ENCODE results near the gene ENPP4.
"Not testable (repeated sequence)": the region's sequence is repeated elsewhere in the genome, so short reads cannot be mapped to it uniquely, and the experiment has no call there.

Gene ENPP4

GRCh38 chr6:46136831-46137230 lies 7.0 kb downstream of the ENPP4 start:
- no peak for ATAC-seq (ENCODE audit: low read depth)
- Histone ChIP-seq H3K4me1 (ENCODE audit: insufficient read depth, poor library complexity, severe bottlenecking) (no peaks in the 10 kb centered on the region), H3K27me3 (ENCODE audit: insufficient read depth, poor library complexity, severe bottlenecking) (no peaks in the 10 kb centered on the region), H3K4me3 (ENCODE audit: severe bottlenecking) (no peak overlapping the region), H3K27ac (ENCODE audit: poor library complexity, severe bottlenecking) (no peak overlapping the region), H3K36me3 (ENCODE audit: low read depth) (no peaks in the 10 kb centered on the region), H3K9me3 (ENCODE audit: severe bottlenecking) (no peaks in the 10 kb centered on the region)
- DNase-seq (ENCODE audit: low spot score) = no peak
- TF ChIP-seq, protein P1, sequence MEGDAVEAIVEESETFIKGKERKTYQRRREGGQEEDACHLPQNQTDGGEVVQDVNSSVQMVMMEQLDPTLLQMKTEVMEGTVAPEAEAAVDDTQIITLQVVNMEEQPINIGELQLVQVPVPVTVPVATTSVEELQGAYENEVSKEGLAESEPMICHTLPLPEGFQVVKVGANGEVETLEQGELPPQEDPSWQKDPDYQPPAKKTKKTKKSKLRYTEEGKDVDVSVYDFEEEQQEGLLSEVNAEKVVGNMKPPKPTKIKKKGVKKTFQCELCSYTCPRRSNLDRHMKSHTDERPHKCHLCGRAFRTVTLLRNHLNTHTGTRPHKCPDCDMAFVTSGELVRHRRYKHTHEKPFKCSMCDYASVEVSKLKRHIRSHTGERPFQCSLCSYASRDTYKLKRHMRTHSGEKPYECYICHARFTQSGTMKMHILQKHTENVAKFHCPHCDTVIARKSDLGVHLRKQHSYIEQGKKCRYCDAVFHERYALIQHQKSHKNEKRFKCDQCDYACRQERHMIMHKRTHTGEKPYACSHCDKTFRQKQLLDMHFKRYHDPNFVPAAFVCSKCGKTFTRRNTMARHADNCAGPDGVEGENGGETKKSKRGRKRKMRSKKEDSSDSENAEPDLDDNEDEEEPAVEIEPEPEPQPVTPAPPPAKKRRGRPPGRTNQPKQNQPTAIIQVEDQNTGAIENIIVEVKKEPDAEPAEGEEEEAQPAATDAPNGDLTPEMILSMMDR (IDR thresholded peaks at IDR 0.05; ENCODE audit: poor library complexity, severe bottlenecking) = no peak

GRCh38 chr6:46137387-46137786 lies 7.6 kb downstream of the ENPP4 start:
- TF ChIP-seq, protein P1 (IDR thresholded peaks at IDR 0.05; ENCODE audit: poor library complexity, severe bottlenecking) = no peak
- Histone ChIP-seq H3K27ac (ENCODE audit: poor library complexity, severe bottlenecking) (no peak overlapping the region), H3K4me1 (ENCODE audit: insufficient read depth, poor library complexity, severe bottlenecking) (no peaks in the 10 kb centered on the region), H3K27me3 (ENCODE audit: insufficient read depth, poor library complexity, severe bottlenecking) (no peaks in the 10 kb centered on the region), H3K4me3 (ENCODE audit: severe bottlenecking) (no peak overlapping the region), H3K36me3 (ENCODE audit: low read depth) (no peaks in the 10 kb centered on the region), H3K9me3 (ENCODE audit: severe bottlenecking) (no peaks in the 10 kb centered on the region)
- no peak for ATAC-seq (ENCODE audit: low read depth)
- DNase-seq (ENCODE audit: low spot score) = no peak

- Histone ChIP-seq H3K27ac (ENCODE audit: poor library complexity, severe bottlenecking) (no peak overlapping the region), H3K4me3 (ENCODE audit: severe bottlenecking) (no peak overlapping the region), H3K4me1 (ENCODE audit: insufficient read depth, poor library complexity, severe bottlenecking) (no peaks in the 10 kb centered on the region), H3K27me3 (ENCODE audit: insufficient read depth, poor library complexity, severe bottlenecking) (no peaks in the 10 kb centered on the region), H3K9me3 (ENCODE audit: severe bottlenecking) (no peaks in the 10 kb centered on the region), H3K36me3 (ENCODE audit: low read depth) (no peaks in the 10 kb centered on the region)
- no peak for DNase-seq (ENCODE audit: low spot score)
- no peak for ATAC-seq (ENCODE audit: low read depth)
- TF ChIP-seq, protein P1 (IDR thresholded peaks at IDR 0.05; ENCODE audit: poor library complexity, severe bottlenecking) = no peak
Measured at GRCh38 chr6:46138281-46138680, 8.5 kb downstream of the ENPP4 start.

- no peaks in the 10 kb centered on the region for H3K4me1 ChIP-seq (ENCODE audit: insufficient read depth, poor library complexity, severe bottlenecking)
Measured at GRCh38 chr6:46144270-46144669, 14.5 kb downstream of the ENPP4 start.

GRCh38 chr6:46149066-46149465 lies 19.3 kb downstream of the ENPP4 start:
- H3K4me3 ChIP-seq (ENCODE audit: severe bottlenecking); DNase-seq (ENCODE audit: low spot score); ATAC-seq (ENCODE audit: low read depth); H3K36me3 ChIP-seq (ENCODE audit: low read depth); H3K27ac ChIP-seq (ENCODE audit: poor library complexity, severe bottlenecking); H3K4me1 ChIP-seq (ENCODE audit: insufficient read depth, poor library complexity, severe bottlenecking); H3K27me3 ChIP-seq (ENCODE audit: insufficient read depth, poor library complexity, severe bottlenecking); H3K9me3 ChIP-seq (ENCODE audit: severe bottlenecking): not testable (repeated sequence)

More at GRCh38 chr6:46144270-46144669, 14.5 kb downstream of the ENPP4 start:
- ATAC-seq (ENCODE audit: low read depth) (no peak), DNase-seq (ENCODE audit: low spot score) (no peak)
- Histone ChIP-seq H3K27ac (ENCODE audit: poor library complexity, severe bottlenecking) (no peak overlapping the region), H3K9me3 (ENCODE audit: severe bottlenecking) (no peaks in the 10 kb centered on the region), H3K27me3 (ENCODE audit: insufficient read depth, poor library complexity, severe bottlenecking) (no peaks in the 10 kb centered on the region), H3K4me3 (ENCODE audit: severe bottlenecking) (no peak overlapping the region), H3K36me3 (ENCODE audit: low read depth) (no peaks in the 10 kb centered on the region)
- TF ChIP-seq, protein P1 (IDR thresholded peaks at IDR 0.05; ENCODE audit: poor library complexity, severe bottlenecking) = no peak

Measured in RWPE2 (cell line).